Stimulated activated CD4-positive, alpha-beta T cell treated with anti-CD3 and anti-CD28 coated beads, Interleukin-4, amount 100 ng/mL, for 4 hours (primary cell): ENCODE data around the gene MSI2.
A peak's percentile ranks its signal among the peaks of the same experiment; 100 is the strongest.

Experiments used
- DNase-seq, 2 experiments: peaks; one replicate each; pipeline ENCODE4 v3.0.0-alpha.2; 2020

Gene MSI2

DNA sequence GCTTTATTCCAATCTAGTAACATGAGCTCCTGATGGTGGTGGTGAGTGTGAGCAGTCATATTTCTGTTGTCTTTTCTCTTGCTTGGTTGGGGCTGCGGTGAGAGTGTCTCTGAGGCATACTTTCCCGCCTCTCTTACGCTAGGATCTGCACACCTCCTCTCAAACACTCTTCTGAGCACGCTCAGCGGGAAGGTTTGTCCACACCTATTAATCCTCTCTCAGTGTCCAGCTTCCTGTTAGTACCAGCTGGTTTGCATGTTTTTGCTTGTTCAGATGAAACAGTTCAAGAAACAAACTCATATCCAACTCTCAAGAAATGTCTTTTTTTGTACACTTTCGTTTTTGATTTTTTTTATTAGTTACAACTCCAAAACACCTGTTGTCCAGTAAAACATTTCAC, 399.2 kb downstream of the MSI2 start:
- DNase-seq, result no peak

DNA sequence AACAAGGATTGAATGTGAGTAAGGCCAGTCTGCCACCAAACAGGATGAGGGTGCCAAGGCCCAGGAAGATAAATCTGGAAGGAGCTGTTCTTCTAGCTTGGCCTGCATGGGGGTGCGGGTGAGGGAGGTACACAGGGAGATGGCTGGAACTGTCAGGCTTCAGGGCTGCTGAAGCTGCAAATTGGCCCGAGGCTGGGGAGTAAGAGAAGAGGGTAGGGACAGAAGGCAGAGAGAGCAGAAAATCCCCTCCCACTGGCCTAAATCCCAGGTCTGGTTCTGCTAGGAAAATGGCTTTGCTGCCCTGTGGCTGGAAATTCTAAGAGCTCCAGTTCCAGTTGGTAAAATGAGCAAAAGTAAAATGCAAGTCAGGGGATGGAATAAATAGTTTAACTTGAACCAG, 400.9 kb downstream of the MSI2 start:
- DNase-seq, result no peak

DNA sequence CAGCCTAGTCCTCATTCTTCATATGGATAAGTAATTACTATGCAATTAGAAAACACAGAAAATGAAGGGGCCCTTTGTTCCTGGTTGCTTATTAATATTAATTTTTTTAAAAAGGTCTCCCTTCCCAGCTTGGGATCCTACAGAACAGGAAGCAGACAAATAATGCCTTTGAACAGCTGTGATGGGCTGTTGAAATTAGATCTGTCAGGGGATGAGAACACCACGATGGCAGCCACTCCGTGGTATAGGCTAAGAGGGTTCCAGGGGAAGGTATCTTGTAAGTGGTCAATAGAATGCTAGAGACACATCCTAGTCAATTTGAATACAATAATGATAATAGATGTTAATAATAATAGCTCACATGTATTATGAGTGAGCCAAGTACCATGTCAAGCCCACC, 405.7 kb downstream of the MSI2 start:
- DNase-seq, result no peak

DNA sequence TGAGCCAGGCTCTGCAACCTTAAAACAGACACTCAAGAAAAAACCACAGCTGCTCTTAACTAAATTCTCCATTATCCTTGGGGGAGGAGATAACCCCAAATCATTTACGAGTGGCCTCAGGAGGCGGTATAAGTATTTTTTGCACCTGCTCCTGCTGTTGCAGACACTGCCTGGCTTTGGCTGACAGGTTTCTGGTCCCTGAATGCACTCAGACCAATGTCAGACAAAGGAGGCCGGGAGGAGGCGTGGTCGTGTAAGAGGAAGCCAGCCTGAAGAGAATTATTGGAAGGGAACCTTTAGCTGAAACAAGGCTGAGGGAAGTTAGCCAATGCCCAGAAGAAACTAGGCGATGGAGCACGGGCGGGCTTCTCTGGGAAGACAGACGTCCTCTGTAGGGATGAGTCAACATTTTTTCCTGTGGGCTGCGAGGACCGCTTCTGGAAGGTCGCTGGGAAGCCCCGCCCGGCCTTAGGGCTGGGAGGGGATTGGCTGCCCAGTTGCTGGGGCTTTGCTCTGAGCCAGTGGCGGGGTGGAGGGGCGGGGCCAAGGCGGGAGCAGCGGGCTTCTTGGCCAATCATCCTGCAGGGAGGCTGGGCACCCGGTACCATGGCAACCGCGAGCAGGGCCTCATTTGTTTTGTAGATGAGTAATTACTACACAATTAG, 406.5 kb downstream of the MSI2 start:
- peak in 1 of 2 experiments; percentile 12 for DNase-seq

DNA sequence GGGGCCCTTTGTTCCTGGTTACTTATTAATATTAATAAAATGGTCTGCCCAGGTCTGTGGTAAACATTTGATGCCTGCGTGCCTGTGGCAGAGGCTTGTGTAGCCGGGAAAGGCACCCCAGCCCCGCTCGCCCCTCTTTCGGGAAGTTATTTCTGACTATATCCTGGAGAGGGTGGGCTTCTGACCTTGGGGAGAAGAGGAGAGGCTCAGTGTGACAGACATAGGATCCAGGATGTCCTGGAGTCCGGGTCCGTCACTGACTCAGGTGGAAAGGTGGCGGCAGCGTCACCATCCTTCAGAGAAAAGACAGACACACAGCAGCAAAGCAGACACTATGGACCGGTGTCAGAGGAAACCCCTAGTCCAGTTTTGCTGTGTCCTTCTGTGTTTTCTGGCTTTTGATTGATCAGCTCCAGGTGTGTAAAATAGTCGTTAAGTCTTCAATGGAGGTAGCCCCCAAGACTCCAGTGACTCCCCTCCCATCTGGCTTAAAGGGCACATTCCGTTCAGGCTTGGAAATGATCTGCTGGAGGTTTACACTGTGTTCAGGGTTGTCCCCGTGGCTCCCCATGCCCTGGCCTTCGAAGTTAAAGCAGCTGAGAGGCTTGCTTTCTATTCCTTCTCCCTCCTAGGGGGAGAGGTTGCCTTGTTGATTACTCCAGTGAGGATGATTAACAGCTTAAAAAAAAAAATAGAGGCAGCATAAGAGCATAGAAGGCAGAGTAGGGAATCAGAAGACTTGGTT, 407.2 kb downstream of the MSI2 start:
- DNase-seq, result no peak

DNA sequence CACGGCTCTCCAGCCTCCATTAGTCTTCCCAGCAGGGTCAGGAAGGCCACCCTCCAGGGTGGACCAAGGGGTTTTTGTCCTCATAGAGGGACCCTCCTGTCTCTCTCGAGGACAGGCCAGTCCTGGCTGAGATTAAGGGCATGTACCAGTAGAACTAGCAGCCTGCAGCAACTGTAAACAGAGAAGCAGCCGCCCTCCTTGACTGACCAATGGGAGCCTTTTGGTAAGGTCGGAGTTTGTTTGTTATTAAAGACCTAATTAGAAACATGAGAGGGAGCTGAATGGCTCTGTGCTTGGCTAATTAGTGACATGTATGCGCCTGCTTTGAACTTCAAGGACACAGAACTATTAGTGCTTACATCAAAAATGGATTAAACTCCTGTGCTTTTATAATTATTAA, 408.8 kb downstream of the MSI2 start:
- no peak for DNase-seq

DNA sequence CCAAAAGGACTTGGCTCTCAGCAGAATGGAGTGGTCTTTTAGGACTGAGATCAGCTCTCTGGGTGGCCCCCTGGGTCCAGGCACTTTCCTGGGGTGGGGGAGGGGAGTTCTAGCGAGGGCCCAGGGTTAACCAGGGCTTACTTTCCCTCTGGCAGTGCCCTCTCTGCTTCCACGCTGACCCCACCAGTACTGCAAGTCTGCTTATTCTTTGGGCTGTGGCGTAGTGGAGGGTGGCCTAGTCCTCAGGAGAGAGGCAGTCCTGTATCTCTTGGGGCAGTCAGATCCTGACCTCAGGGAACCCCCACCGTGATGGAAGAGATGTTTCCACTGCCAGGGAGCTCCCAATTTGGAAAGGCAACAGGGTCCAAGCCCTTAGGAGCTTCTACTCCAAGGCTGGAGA, 409.4 kb downstream of the MSI2 start:
- no peak for DNase-seq

DNA sequence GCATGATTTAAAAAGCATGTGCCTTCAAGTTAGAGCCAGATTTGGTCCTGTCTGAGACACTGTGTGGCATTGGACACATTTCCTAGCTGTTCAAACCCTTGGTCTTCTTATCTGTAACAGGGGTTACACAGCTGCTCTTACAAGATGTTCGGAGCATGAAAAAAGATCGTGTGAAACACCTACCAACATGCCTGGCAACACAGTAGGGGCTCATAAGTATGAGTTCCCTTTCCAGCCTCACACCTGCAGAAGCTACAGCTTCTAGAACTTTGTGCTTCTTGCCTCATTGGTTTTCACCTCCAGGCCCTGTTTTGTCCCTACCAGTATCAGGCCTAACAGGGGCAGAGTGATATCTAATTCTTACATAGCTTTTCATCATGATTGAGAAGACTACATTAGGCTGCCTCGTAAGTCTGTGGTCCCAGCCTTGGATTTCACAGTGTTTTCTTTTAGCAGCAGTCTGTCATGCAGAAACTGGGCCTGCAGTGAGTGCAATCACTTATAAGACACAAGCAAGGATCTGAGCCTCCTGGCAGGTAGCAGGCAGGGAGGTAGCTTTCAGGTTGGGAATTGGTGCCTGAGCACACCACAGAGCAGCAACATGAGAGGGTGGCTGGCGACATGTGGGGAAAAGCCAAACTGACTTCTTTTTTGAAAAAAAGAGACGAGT, 410.0 kb downstream of the MSI2 start:
- DNase-seq, result no peak

DNA sequence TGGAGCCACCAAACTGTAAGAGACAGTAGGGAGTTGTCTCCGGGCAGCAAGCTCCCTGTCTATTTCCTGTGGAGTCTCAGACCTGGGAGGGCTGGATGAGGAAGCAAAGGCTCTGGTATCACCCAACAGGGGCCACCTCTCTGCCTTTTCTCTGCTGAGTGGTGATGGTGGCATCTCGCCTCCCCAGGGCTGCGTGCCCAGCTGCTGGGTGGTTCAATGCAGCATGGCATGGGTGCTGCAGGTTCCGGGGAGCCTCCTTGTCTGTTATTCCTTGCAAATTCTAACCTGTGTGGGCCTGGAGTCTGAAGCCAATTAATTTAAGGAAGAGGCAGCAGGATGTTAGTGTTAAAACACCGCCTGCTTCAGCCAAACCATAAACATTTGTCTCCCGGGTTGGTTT, 410.6 kb downstream of the MSI2 start:
- DNase-seq, result no peak

DNA sequence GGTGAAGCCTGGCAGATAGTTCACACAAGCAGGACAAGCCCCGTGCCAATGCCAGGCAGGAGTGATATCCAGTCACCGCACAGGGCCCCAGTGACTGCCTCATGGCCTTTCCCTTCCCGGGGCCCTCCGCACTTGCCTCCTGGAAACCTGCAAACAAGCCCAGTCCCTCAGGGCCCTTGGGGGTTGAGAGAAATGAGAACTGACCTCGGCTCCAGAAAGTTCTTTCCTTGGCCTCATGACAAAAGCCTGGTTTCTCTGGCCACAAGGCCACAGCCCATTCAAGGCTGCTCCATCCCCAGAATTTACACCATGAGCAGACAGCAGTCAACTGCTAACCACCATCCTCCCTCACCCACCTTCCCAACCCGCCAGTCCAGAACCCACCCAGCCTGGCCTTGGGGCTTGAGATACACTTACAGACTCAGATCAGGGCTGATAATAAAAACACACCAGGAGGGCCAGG, 411.2 kb downstream of the MSI2 start:
- no peak for DNase-seq

DNA sequence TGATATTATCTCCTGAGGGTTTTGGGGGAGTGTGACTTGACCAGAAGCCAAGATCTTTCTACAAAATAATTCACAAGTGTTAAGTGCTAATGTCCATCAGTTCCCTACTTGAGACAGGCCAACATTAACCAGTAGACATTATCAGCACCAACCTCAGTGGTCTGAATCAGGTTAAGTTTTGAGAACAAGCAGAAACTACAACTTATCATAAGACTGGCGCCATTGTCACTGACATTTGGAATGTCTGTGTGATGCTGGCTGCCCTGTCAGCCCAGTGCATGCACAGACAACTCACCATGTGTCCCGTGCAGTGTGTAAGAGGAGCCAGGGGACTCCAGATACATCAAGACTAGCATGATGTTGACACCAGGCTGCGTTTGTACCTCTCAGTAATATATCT, 412.0 kb downstream of the MSI2 start:
- DNase-seq, result no peak

DNA sequence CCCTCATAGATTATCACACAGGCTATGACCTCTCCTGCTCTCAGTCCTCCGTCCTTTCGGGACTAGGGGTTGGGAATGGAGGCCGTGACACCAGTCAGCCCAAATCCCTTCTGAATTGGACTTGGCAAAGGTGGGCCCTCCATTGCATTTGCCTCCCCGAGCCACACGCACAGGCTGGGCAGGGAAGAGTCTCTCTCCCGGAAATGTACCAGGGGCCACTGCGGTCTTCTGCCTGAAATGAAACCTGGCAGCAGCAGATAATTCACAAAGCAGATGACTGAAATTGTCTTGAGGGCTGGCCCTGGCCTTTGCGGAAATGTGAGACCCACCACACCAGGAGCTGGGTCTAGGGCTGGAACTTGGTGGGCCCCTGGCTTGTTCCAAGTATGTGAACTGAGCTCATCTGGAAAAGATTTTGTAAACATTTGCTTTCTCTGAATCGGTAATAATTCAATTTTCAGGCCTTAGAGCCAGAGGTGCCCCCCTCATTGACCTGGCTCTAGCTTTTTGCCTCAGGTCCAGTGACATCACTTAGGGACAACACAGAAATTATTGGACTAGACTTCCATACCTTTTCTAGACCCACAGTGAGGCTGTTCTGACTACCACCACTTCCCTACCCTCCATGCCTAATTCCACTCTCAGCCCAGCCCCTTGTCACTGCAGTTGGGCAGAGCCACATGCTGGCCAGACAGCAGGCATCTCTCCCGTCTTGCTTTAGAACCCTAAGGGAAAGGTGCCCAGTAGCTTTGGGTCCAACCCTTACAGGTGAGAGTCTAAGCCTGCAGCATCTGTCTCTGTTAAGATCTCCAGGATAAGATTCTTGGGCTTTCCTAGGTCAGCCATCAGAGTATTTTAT, 413.6 kb downstream of the MSI2 start:
- DNase-seq, result no peak

DNA sequence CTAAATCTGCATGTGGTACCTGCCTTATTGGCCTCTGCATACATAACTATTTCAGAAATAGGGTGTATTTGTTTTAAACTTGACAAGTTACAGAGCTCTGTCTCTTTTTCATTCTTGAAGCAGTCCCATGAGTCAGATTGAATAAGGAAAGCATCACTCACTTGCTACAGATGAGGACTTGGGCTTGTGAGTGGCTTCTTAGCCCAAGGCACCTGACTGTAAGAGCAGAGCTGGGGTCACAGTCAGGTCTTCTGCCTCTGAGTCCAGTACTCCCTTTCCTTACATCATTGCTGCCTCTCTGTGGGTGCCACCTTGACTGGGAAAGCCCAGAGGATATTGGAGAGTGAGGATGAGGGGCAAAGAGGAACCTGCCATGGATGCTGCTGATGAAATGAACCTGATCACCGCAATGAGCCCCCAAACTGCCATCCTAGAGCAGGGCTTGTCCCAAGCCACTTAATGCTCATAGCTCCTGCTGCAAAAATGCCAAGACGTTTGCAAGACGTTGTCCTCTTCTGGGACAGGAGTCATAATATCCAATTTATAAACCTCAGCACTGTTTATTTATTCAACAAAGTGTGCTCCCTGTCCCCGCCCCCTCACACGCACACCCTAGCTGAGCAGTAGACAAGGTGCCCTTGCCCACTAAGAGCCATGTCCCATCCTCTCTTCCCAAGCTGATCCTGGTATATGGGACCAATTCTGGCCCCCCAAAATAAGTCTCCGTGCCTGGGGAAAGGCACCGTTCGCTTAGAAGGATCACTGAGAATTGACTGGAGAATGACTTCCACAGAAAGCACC, 414.6 kb downstream of the MSI2 start:
- no peak for DNase-seq

DNA sequence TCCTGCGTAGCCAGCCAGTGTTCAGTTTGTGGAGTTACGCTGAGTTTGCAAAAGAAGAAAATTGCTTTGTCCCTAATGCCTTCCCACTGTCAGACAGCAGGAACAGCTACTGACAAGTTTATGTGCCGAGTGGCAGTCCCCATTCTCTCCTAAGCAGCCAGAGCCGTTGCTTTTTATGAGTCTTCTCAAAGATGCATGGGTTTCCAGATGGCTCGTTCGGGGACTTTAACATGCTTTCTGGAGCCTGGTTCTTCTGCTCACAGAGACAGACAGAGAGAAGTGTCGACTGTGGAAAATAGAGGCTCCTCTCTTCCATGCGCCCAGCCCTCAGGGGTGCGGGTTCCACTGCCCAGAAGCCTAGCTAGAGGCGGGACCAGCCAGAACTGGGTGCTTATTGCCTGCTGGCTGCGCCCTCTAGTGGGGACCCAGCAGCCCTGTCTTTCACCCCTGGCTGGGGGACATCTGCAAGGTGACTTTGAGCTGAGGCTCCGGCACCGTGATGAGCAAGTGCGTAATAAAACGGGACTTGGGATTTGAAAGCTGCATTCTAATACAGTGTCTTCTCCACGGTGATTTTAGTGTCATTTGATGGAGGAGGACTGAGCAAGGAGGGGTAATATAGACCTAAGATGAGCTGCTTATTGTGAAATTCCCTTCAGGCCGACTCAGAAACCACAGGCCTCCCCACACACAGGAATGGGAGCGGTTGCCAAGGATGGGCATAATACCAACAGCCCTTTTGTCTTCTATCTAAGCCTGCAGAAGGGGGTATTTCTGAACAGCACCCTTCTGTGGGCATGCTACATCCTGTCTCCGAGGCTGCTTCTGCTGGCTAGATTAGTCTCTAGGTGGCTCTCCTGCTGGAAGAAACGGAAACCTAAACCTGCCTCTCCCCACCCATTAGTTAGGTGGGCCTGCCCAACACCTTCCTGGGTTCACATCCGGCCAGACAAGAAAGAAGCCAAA, 415.6 kb downstream of the MSI2 start:
- peak; percentile 60 to 64 for DNase-seq

DNA sequence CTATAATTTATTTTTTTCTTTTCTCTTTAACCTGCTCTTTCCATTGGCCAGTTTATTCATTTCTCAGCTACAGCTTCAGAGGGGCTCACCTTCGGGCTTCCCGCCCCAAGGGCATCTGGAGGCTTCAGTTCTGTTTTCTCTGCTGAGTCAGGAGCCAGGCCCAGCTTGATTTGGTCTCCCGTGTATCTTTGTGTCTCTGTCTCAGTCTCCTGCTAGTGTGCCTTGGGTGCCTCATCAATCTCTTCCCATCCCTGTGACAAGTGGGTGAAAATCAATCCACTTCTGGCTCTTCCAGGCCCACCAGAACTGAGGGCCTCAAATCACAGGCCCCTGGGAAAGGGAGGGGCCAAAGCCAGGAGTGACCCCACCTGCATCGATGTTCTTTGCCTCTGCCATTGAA, 416.6 kb downstream of the MSI2 start:
- no peak for DNase-seq

DNA sequence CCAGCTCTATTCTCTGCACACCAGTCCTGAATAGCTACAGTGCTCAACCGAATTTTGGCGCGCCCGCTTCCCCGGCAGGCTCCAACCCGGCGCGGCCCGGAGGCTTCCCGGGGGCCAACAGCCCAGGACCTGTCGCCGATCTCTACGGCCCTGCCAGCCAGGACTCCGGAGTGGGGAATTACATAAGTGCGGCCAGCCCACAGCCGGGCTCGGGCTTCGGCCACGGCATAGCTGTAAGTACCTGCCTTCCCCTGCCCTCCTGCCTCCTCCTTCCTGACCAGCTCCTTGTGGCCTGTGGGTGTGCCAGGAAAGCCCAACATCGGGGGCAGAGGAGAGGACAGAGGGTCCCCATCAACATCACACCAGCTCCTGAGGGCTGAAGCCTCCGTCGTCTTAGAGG, 418.6 kb downstream of the MSI2 start:
- DNase-seq, result no peak

DNA sequence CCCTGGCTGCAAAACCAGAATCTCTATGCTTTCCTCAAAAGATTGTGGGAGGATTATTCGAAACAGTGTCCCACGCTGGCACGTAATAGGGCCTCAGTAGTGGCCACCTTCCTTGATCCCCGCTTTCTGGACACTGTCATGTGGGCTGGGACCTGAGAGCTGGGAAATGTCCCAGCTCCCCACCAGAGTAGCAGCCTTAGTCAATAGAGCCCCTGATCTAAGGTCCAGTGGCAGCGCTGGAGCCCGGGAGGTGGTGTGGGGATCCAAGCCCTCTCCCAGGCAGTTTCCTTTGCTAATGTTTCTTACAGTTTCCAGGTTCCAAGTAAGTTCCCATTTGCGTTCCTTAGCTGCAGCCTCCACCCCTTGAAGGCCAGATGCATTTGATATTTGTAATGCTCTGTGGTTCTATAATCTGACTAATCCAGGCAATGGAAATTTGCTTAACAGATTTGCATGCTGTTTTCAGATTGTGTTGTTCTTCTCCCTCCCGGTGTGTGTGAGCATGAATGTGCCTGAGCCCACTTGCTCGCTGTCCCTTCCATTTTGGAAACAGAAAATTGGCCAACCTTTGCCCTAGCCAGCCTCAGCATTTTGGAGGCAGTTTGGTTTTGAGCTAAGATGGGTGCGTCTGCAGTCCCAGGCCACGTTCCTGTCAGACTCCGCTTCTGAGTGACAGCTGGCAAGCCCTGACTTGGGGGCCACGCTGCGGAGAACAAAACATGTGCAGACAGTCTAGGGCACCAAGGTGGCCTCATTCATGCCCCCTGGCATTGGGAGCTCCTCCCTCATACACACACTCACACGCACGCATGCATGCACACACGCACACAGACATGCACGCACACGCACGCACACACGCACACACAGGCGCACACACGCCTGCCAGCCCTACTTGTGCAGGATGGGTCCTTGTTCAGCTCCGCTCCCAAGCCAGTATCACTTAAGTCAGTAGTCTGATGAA, 419.4 kb downstream of the MSI2 start:
- DNase-seq, result no peak

DNA sequence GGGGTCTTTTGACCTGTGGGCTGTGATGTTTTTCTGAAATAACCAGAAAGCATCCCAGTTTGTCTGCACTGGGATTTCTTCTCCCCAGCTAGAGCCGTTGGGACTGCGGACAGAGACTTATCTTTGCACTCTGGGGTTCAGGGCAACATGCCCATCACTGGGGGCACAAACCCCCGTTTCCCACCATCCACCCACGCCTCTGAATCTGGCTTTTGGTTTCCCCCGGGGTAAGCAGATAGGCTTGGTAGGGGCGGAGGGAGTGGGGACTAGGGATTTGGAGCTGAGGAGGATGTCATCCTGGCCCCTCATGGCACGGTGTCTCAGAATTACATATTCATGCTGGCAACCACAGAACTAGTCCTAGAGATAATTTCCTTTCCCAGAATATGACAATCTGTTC, 420.2 kb downstream of the MSI2 start:
- DNase-seq, result no peak

DNA sequence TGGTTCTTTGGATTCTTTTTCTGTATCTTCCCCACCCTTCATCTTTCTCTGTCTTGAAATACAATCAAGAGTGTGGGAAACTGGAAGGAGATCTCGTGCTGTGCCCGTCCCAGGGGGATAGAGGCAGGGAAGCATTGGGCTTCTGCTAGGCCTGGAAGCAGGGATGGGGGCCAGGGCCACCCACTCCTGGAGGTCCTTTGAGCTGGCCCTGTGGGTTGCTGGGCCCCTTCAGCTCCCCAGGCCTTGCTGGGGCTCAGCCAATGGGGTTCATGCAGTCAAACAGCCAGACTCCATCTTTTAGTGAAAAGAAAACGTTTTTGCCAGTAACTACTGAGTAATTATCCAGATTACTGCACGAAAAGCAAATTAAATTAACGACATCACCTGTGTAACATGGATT, 421.0 kb downstream of the MSI2 start:
- no peak for DNase-seq

DNA sequence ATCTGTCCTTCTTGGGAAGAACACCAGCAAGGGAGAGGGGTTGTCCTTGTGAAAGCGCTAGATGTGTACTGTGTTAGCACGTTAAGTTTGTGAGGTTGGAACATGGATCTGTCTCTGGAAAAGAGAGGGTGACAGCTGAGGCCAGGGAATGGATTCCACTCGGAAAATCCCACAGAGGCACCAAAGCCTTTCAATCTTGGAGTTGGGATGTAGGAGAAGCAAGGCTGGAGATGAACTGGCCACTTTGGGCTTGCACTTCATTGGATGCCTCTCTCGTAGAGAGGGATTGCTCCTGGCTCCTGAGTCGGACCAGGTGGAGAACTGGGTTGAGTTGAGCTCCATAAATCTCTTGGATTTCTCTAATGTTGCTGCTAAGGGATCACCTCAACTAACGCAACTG, 421.5 kb downstream of the MSI2 start:
- no peak for DNase-seq
